Hepatocyte (in vitro differentiated cells): ENCODE measurements around the gene GID8.

ENCODE experiments used
- CTCF ChIP-seq: fragments of 200-600 bp; sonication (generic); IDR thresholded peaks from 2 replicates; pipeline ENCODE4 v1.5.1; 2016; ENCODE audit warnings: antibody characterized with exemption, mild to moderate bottlenecking; ENCODE audit not compliant: poor library complexity
- EZH2phosphoT487 ChIP-seq: fragments of 200-600 bp; sonication (generic); IDR thresholded peaks from one replicate; pipeline ENCODE4 v1.6.1; 2018; ENCODE audit warnings: antibody characterized with exemption, mild to moderate bottlenecking, low read depth, moderate library complexity; ENCODE audit not compliant: unreplicated experiment, severe bottlenecking

- TF ChIP-seq CTCF (peak; percentile 28), EZH2phosphoT487 (no peak)
Measured at GRCh38 chr20:62926229-62927127, 11.5 kb upstream of the GID8 start, which contains the start of gene DIDO1.
